ENCODE measurements around the gene NFKBIE. TPM values are rescaled to one million over a fixed set of nuclear protein-coding genes. Genes with fewer than 3 reads are reported as not detected.

The NFKBIE gene
- total RNA-seq, 1 experiment from 2014 or later = 7.6 TPM

DNA sequence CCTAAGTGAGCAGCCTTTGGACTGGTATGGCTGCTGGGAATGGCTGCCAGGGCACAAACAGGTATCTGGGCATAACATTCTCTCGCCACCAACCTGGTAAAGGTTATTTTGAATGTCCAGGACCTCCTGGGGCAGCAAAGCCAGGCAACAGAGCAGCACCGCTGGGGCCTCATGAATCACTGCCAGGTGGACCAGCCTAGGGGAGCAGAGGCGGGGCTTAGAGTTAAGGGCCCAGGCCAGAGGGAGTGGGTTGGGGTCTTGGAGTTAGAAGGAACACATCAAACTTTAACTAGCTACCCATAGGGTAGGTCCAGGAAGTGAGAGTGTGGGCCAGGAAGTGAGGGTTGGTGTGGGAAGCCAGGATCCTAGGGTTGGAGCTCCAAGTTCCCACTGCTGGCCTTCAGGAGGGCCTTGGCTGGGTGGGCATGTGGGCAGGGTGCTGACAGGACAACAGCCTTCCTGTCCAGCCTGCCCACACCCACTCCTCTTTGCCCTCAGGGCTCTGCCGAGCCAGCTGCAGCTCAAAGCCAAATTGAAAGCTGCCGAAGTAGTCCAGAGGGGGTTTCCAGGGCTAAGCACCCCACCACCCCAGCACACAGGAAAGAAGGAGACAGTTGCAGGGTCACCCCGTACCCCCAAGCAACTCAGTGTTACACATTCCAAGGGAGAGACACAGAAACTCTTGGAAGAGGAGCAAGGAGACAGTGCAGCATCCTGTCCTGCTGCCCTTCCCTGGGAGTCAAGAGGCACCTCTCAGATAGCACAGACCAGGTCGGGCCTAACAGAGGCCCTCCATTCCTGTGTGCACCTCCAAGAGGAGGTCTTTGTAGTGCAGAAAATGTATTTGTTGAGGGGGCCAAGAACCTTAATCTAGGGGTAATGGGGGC lies 2.6 kb downstream of the NFKBIE start:
- Histone ChIP-seq H3K9ac (ENCODE audit: low read length) (no peak overlapping the region), H3K9me2 (ENCODE audit: insufficient read depth) (no peaks in the 10 kb centered on the region), H3K9me3 (ENCODE audit: control insufficient read depth in 1 of 2, insufficient read depth in 1 of 2, low read depth in 1 of 2, low read length in 2 of 2) (no peaks in the 10 kb centered on the region), H3K4me2 (ENCODE audit: low read length) (no peak overlapping the region), H2AFZ (ENCODE audit: low read depth, low read length, poor library complexity, severe bottlenecking) (no peak overlapping the region), H4K20me1 (ENCODE audit: insufficient read depth) (no peaks in the 10 kb centered on the region), H3K4me1 (ENCODE audit: control insufficient read depth in 1 of 2, insufficient read depth in 2 of 2, low read length in 2 of 2) (peaks cover 7 to 29% of the 10 kb centered on the region in 2 experiments), H3K79me2 (ENCODE audit: insufficient read depth, low read length) (peaks cover 25% of the 10 kb centered on the region; the same call in 1 of the 2 replicates), H3K27me3 (ENCODE audit: insufficient read depth, low read length) (no peaks in the 10 kb centered on the region), H3K27ac (ENCODE audit: low read depth, low read length) (no peak overlapping the region), H3K4me3 (replicated peaks in 1 of 2; ENCODE audit: low read depth in 1 of 2, low read length in 2 of 2) (no peak overlapping the region), H3K36me3 (ENCODE audit: control insufficient read depth in 1 of 2, insufficient read depth in 2 of 2, low read length in 2 of 2) (peaks cover 4 to 10% of the 10 kb centered on the region in 2 experiments; a peak in 2 of 4 replicates)
- no peak for TF ChIP-seq FOSL1 (IDR thresholded peaks at IDR 0.05; ENCODE audit: low read depth)
- no peak for TF ChIP-seq ZFX (IDR thresholded peaks at IDR 0.05)
- no peak for TF ChIP-seq SP1 (IDR thresholded peaks at IDR 0.05; ENCODE audit: low read depth)
- TF ChIP-seq, protein P1, sequence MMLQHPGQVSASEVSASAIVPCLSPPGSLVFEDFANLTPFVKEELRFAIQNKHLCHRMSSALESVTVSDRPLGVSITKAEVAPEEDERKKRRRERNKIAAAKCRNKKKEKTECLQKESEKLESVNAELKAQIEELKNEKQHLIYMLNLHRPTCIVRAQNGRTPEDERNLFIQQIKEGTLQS (IDR thresholded peaks at IDR 0.05) = no peak
- no peak for TF ChIP-seq POLR2AphosphoS5 (IDR thresholded peaks at IDR 0.05; ENCODE audit: low read depth, low read length)
- TF ChIP-seq ZNF274 (IDR thresholded peaks at IDR 0.05; ENCODE audit: low read depth, low read length) = no peak
- TF ChIP-seq YY1 (IDR thresholded peaks at IDR 0.05; ENCODE audit: extremely low read depth, insufficient replicate concordance, low read depth, low read length) = no peak
- TF ChIP-seq, protein P2, sequence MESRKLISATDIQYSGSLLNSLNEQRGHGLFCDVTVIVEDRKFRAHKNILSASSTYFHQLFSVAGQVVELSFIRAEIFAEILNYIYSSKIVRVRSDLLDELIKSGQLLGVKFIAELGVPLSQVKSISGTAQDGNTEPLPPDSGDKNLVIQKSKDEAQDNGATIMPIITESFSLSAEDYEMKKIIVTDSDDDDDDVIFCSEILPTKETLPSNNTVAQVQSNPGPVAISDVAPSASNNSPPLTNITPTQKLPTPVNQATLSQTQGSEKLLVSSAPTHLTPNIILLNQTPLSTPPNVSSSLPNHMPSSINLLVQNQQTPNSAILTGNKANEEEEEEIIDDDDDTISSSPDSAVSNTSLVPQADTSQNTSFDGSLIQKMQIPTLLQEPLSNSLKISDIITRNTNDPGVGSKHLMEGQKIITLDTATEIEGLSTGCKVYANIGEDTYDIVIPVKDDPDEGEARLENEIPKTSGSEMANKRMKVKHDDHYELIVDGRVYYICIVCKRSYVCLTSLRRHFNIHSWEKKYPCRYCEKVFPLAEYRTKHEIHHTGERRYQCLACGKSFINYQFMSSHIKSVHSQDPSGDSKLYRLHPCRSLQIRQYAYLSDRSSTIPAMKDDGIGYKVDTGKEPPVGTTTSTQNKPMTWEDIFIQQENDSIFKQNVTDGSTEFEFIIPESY (IDR thresholded peaks at IDR 0.05; ENCODE audit: extremely low read depth, insufficient replicate concordance, low read length) = no peak
- TF ChIP-seq SRF (IDR thresholded peaks at IDR 0.05; ENCODE audit: low read depth) = no peak
- no peak for TF ChIP-seq POLR2A (IDR thresholded peaks at IDR 0.05; ENCODE audit: borderline replicate concordance, extremely low read depth, insufficient read depth, insufficient read length)
- TF ChIP-seq JUND (IDR thresholded peaks at IDR 0.05) = no peak
- TF ChIP-seq EZH2 (IDR thresholded peaks at IDR 0.05) = no peak
- TF ChIP-seq CEBPB (IDR thresholded peaks at IDR 0.05; ENCODE audit: low read depth) = no peak
- TF ChIP-seq SIN3A (IDR thresholded peaks at IDR 0.05; ENCODE audit: low read depth) = no peak
- TF ChIP-seq EZH2phosphoT487 (IDR thresholded peaks at IDR 0.05; ENCODE audit: borderline replicate concordance) = no peak
- no TSS peak for BruUV-seq (replicated peaks)
- no peak for ATAC-seq
- DNase-seq (ENCODE audit: low read depth, low spot score) = no peak
- RAD21 ChIA-PET (ENCODE audit: low non-redundant PET in 1 of 2, low total read pairs in 2 of 2, uncharacterized antibody in 2 of 2, unreplicated experiment in 2 of 2) = no interaction called here
- intact Hi-C loops (cut with micrococcal nuclease) = no loop called here
- POLR2A ChIA-PET = no interaction called here
- CTCF ChIA-PET = no interaction called here

Data from HCT116 (cell line).